DLD1 (cell line): ENCODE results near the gene ACTL7A.
"Not testable (repeated sequence)": the region's sequence is repeated elsewhere in the genome, so short reads cannot be mapped to it uniquely, and the experiment has no call there.

Experiments
- in situ Hi-C: cut with HindIII; loops from 2 replicates; pipeline ENCODE4 v1.10.0; 2017; ENCODE audit warnings: low sequenced_read_pairs

The ACTL7A gene

DNA sequence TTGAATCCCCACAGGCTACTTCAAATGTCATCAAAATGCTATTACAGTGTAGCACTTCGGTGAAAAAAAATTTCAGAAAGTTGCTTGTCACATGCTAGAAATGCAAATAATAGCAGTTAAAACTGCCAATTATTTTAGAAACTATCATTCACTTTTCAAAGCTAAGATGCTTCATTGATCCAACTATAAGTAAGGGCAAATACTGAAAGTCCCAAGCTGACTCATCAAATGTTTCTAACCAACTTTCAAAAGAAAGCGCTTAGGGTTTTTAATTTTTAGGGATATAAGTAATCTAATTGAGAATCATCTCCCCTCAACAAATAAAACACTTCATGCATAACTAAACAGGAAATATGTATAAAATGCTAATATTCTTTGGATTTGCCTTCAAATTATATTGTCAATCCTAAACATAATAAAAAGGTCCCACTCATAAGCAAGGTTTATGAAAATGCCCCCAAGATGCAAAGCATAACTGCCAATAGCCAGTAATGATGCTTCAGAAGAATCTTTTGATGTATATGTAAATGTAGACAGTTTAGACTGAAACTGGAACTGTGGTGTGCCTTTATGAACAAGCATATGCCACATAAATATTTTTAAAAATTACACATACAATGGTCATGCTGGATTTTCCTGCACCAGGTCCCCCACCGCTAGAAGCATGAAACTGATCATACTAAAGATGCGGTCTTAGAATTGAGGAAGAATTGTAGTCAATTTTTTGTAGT is 12.2 kb downstream of the ACTL7A start:
- in situ Hi-C loops = no loop called here

DNA sequence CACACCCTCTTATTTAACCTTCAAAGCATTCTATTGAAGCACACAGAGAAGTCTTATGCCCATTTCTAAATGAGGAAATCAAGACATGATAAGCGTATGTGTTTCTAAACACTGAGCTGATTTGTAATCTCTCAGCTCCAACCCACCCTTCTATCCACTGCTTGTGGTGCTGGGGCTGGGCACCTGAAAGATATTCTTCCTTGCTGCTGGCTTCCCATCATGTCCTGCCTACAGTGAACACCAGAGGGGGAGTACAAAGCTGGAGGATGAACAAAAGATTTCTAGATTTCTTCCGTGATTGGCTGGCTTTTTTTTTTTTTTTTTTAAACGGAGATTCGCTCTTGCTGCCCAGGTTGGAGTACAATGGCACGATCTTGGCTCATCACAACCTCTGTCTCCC is 14.4 kb downstream of the ACTL7A start:
- in situ Hi-C loops = no loop called here

DNA sequence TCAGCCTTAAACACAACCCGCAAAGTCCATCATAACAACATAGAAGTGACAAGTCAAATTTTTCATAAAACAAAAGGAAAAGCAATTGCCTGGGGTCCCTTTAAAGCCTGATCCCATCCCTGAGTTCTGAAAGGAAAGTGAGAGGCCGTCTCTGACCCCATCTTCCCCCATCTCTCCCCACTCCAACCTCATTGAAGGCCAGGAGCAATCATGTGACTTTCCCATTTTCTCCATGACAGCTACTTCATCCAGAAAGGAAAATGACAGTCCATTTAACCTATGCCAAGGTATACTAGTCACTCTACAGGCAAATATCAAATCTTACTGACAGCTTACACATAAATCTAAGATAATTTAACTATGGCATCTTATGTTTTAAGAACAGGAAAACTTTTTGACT is 15.5 kb downstream of the ACTL7A start:
- in situ Hi-C loops = no loop called here

- in situ Hi-C loops = no loop called here
Observed at GRCh38 chr9:108880738-108881316, 18.8 kb downstream of the ACTL7A start.

DNA sequence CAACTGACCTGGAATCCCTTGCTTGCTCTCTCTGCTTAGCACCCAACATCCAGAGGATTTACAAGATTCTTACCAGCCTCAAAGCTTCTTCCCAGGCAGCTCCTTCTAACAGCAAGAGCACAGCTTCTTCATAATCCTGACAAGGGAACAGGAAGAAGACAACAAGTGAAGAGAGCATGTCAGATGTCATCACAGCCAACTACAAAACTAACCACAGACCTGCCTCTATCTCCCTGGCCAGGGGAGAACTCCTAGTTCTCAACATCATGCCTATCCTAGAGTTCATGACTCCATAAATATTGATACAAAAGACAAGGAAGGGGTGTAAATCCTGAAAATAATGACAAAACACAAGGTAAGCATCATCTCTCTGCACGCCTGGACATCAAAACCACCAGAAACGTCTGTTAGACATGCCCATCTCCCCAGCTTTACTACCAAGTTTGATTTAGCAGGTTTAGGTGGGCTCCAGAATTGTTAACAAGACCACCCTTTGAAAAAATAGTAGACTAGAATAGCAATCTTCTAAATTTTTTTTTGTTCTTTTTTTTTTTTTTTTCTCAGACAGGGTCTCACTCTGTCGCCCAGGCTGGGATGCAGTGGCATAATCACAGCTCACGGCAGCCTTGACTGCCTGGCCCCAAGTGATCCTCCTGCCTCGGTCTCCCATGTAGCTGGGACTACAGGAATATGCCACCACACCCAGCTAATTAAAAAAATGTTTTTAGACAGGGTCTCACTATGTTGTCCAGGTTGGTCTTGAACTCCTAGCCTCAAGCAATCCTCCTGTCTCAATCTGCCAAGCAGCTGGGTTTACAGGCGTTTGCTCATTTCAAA is 20.2 kb downstream of the ACTL7A start:
- in situ Hi-C loops = no loop called here

DNA sequence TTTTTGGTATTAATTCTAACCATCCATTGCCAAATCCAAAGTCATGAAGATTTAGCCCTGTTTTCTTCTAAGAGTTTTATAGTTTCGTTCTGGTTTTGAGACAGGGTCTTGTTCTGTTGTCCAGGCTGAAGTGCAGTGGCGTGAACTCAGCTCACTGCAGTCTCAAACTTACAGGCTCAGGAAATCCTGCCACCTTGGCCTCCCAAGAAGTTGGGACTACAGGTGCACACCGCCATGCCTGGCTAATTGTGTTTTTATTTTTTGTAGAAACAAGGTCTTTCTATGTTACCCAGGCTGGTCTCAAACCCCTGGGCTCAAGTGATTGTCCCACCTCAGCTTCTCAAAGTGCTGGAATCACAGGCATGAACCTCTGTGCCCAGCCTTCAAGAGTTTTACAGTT is 21.0 kb downstream of the ACTL7A start:
- in situ Hi-C loops = no loop called here

- in situ Hi-C loops = no loop called here
Observed at GRCh38 chr9:108884701-108885100, 22.6 kb downstream of the ACTL7A start.

GRCh38 chr9:108885643-108886348 is 23.7 kb downstream of the ACTL7A start:
- in situ Hi-C loops = no loop called here

GRCh38 chr9:108886594-108887271 is 24.7 kb downstream of the ACTL7A start:
- in situ Hi-C loops = not testable (repeated sequence)

DNA sequence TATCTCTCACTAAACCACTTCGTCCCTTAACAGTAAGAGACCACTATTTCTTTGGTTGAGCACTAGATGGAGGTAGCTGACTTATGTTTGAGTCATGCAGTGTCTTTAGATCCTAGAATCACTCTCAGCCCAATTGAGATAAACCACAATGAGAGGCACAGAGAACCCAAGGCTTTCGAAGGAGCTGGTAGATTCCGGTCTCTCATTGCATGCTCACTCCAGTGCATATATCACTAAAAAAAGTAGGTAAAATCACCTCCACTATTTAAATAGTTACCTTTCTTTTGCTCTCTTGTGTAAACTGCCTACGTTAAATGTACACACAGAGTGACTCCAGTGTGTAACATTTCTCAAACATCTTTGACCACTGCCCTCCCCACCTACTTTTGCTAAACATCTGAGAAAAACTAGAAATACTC is 27.6 kb downstream of the ACTL7A start:
- in situ Hi-C loops = no loop called here

DNA sequence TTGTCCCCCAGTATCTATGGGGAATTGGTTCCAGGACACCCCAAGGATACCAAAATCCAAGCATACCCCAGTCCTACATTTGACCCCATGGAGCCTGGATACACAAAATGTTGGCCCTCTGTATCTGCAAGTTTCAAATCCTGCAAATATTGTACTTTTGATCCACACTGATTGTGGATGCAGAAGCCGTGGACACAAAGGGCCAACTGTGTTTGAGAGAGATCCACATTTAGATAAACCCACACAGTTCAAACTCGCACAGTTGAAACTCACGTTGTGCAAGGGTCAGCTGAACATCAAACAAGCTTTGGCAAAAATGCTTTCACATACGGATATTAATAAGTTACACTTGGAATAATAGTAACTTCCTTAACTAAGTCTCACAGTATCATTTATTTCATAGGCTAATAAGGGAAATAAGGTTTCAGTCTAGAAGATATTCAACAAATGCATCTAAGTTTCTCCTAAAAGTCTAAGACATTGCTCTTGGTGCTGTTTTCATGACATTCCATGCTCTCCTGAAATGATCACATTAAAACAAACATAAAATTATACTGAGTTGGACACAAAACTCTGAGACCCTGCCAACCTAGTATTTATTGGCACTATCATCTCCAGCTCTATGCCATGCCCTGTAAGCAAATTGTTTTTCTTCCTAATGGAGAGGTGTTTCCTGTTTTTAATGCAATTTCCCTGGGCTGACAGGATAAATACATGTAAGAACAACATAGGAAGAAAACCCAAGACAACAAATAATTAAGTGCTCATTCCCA is 32.3 kb downstream of the ACTL7A start:
- in situ Hi-C loops = no loop called here

DNA sequence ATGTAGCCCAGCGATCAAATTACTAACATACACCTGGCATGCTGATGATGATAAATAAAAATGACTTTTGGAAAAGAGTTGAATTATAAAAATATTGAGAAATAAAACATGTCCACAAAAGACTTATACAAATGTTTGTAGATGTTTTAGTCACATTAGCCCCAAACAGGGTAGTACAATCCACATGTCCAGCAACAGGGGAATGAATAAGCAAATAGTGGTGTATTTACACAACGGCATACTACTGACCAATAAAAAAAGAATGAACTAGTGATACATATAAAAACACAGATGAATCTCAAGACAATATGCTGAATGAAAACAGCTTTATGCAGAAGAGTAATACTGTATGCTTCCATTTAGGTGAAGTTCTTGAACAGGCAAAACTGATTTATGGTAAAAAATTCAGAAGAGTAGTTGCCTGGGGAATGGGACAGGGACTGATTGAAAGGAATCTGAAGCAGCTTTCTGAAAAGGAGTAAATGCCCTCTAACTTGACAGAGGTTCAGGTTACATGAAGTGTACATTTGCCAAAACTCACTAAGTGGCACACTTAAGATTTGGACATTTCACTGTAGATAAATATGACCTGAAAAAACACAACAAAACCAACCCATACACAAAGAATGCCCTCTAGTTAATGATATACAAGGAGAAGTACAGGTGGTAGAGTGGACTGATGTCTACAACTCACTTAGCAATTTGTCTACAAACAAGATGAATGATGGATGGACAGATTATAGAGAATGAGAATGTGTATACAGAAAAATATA is 35.4 kb downstream of the ACTL7A start:
- in situ Hi-C loops = no loop called here

- in situ Hi-C loops = not testable (repeated sequence)
Observed at GRCh38 chr9:108899023-108899695, 37.1 kb downstream of the ACTL7A start.

- in situ Hi-C loops = no loop called here
Observed at GRCh38 chr9:108900176-108900575, 38.1 kb downstream of the ACTL7A start.

DNA sequence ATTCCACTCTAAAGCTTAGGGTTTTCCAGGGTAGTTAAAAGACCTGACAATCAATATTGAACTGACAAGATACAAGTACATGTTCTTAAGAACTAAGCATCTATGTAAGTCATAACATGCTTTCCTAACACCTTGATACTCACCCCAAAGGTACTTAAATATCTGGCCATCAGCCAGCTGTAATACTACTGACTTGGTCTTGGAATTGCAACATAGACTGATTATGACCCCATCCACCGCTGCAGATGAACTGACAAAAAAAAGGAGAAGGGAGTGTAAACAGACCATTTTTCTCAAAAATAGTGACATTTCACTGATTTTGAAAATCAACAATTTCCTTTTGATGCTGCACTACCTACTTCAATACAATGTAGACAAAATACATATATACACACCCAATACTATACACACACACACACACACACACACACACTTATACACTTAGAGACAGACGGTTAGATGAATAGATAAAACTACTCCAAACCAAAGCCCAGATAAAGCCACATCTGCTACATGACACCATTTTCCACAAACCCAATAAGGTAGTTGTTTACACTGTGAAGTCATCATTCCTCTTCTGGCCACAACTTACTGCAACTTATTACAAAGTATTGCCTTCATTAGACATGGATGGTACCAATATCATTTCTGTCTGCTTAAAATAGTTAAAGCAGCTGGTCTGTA is 41.5 kb downstream of the ACTL7A start:
- in situ Hi-C loops = no loop called here

GRCh38 chr9:108904161-108904560 is 42.1 kb downstream of the ACTL7A start:
- in situ Hi-C loops = no loop called here

DNA sequence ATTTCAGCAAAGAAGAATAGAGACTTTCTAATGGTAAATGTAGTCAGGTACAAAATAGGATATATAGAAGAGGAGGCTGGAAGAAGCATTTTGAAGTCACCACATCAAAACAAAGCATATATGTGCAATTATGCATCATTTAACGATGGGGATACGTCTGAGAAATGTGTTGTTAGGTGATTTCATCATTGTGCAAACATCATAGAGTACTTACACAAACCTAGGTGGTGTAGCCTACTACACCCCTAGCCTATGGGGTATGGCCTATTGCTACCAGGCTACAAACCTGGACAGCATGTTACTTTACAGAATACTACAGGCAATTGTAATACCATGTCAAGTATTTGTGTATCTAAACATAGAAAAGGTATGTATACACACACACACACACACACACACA is 43.4 kb downstream of the ACTL7A start:
- in situ Hi-C loops = no loop called here

GRCh38 chr9:108910402-108910801 is 48.3 kb downstream of the ACTL7A start:
- in situ Hi-C loops = no loop called here
